ENCODE data around the gene CAP1.

Gene CAP1

DNA sequence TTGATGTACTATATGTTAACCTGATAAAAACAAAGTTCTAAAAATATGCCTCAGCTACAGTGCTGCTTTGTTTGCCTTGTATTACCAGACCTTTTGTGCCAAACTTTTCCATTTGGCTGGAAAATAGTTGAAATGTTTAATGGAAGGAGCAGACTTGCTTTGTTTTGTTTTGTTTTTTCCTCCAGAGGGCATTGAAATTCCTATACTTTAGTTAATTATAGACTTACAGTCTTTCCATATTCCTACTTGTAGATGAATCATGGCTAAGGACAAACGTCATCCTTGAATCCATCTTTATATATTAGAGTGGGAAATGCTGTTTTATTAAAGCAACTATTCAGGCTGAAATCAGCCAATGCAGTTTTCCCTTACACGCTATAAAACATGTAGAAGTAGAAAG is 6.7 kb downstream of the CAP1 start:
- Histone ChIP-seq H2BK15ac (ENCODE audit: low read depth, poor library complexity, severe bottlenecking) (no peak overlapping the region), H4K91ac (ENCODE audit: low read length) (no peak overlapping the region), H3K36me3 (ENCODE audit: control insufficient read depth in 1 of 2, insufficient read depth in 2 of 2, low read depth in 1 of 2, low read length in 2 of 2) (peaks cover 12 to 40% of the 10 kb centered on the region in 2 experiments), H3K4me3 (ENCODE audit: insufficient read depth in 1 of 2, low read depth in 1 of 2, low read length in 2 of 2) (no peak overlapping the region), H3K79me1 (replicated peaks; ENCODE audit: low read length, poor library complexity, severe bottlenecking) (no peaks in the 10 kb centered on the region), H3K27ac (ENCODE audit: low read length, poor library complexity, severe bottlenecking) (no peak overlapping the region), H3K4me1 (ENCODE audit: control insufficient read depth, insufficient read depth, low read depth, low read length) (peaks cover 15% of the 10 kb centered on the region), H2BK120ac (ENCODE audit: low read depth, low read length) (no peak overlapping the region), H2BK5ac (ENCODE audit: low read depth, low read length, poor library complexity, severe bottlenecking) (no peak overlapping the region), H3K4me2 (ENCODE audit: low read length, poor library complexity, severe bottlenecking) (no peak overlapping the region), H3K18ac (ENCODE audit: low read depth in 1 of 2, low read length in 2 of 2) (no peak overlapping the region), H3K14ac (ENCODE audit: low read length in 2 of 2) (no peak overlapping the region), H3K4ac (ENCODE audit: low read depth in 1 of 2, low read length in 2 of 2) (no peak overlapping the region), H3K27me3 (ENCODE audit: control insufficient read depth in 1 of 2, insufficient read depth in 1 of 2, low read length in 2 of 2) (no peaks in the 10 kb centered on the region), H2AFZ (ENCODE audit: low read depth, low read length) (no peak overlapping the region), H3K9ac (ENCODE audit: low read length) (no peak overlapping the region), H2AK5ac (ENCODE audit: low read length, severe bottlenecking) (no peak overlapping the region), H2BK12ac (ENCODE audit: low read length in 2 of 2) (no peak overlapping the region), H3K9me3 (ENCODE audit: control insufficient read depth, low read length) (no peaks in the 10 kb centered on the region), H3K23ac (ENCODE audit: low read length in 2 of 2) (no peak overlapping the region), H4K8ac (ENCODE audit: low read length) (no peak overlapping the region)
- no peak for DNase-seq
- WGBS, result 100% methylated on average over 1 of the region's 2 CpGs

DNA sequence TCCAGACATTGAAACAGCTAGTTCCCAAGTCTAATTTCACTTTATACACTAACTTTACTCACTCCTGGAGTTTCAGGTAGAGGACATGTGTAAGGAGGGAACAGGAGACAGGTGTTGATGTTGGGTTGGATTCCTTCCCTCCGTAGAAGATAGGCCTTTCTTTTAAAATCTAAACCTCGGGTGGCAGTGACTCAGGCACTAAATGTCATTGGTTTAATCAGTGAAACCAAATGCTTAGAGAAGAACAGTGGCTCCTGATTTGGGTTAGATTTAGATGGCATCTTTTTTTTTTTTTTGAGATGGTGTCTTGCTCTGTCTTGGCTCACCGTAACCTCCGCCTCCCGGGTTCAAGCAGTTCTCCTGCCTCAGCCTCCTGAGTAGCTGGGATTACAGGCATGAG is 7.2 kb downstream of the CAP1 start:
- H3K36me3 ChIP-seq (ENCODE audit: control insufficient read depth in 1 of 2, insufficient read depth in 2 of 2, low read depth in 1 of 2, low read length in 2 of 2), result peaks cover 12 to 35% of the 10 kb centered on the region in 2 experiments
- H2AFZ ChIP-seq (ENCODE audit: low read depth, low read length), result no peak overlapping the region
- H3K9ac ChIP-seq (ENCODE audit: low read length), result no peak overlapping the region
- H3K4me2 ChIP-seq (ENCODE audit: low read length, poor library complexity, severe bottlenecking), result no peak overlapping the region
- H3K14ac ChIP-seq (ENCODE audit: low read length in 2 of 2), result no peak overlapping the region
- no peak overlapping the region for H2BK12ac ChIP-seq (ENCODE audit: low read length in 2 of 2)
- H3K4ac ChIP-seq (ENCODE audit: low read depth in 1 of 2, low read length in 2 of 2), result no peak overlapping the region
- H2BK5ac ChIP-seq (ENCODE audit: low read depth, low read length, poor library complexity, severe bottlenecking), result no peak overlapping the region
- no peak overlapping the region for H3K4me3 ChIP-seq (ENCODE audit: insufficient read depth in 1 of 2, low read depth in 1 of 2, low read length in 2 of 2)
- H2BK120ac ChIP-seq (ENCODE audit: low read depth, low read length), result no peak overlapping the region
- no peak overlapping the region for H3K27ac ChIP-seq (ENCODE audit: low read length, poor library complexity, severe bottlenecking)
- H4K8ac ChIP-seq (ENCODE audit: low read length), result no peak overlapping the region
- H2BK15ac ChIP-seq (ENCODE audit: low read depth, poor library complexity, severe bottlenecking), result no peak overlapping the region
- H3K79me1 ChIP-seq (replicated peaks; ENCODE audit: low read length, poor library complexity, severe bottlenecking), result no peaks in the 10 kb centered on the region
- H3K9me3 ChIP-seq (ENCODE audit: control insufficient read depth, low read length), result no peaks in the 10 kb centered on the region
- no peak for DNase-seq
- H2AK5ac ChIP-seq (ENCODE audit: low read length, severe bottlenecking), result no peak overlapping the region
- WGBS, result 93% methylated on average over 5 of the region's 5 CpGs
- H3K27me3 ChIP-seq (ENCODE audit: control insufficient read depth in 1 of 2, insufficient read depth in 1 of 2, low read length in 2 of 2), result no peaks in the 10 kb centered on the region
- no peak overlapping the region for H3K23ac ChIP-seq (ENCODE audit: low read length in 2 of 2)
- no peak overlapping the region for H4K91ac ChIP-seq (ENCODE audit: low read length)
- H3K4me1 ChIP-seq (ENCODE audit: control insufficient read depth, insufficient read depth, low read depth, low read length), result peaks cover 15% of the 10 kb centered on the region
- H3K18ac ChIP-seq (ENCODE audit: low read depth in 1 of 2, low read length in 2 of 2), result no peak overlapping the region

DNA sequence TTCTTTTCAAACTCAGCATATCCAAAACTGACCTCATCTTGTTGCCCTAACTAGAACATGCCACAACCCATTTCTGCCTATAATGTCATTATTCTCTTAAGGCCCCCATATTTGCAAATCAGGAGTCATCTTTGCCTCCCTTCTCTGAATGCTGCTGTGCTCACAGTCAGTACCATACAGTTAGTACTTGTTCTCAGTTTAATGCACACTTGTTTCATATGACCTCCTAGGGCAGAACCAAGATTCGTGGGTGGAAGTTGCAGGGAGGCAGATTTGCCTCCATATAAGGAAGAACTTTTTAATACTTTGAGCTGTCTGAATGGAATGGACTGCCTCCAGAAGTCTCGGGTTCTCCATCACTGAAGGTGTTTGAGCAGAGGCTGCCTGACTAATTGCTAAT is 9.2 kb downstream of the CAP1 start:
- Histone ChIP-seq H3K23ac (ENCODE audit: low read length in 2 of 2) (no peak overlapping the region), H3K4me1 (ENCODE audit: control insufficient read depth, insufficient read depth, low read depth, low read length) (peaks cover 11% of the 10 kb centered on the region), H4K91ac (ENCODE audit: low read length) (no peak overlapping the region), H3K79me1 (replicated peaks; ENCODE audit: low read length, poor library complexity, severe bottlenecking) (no peaks in the 10 kb centered on the region), H3K18ac (ENCODE audit: low read depth in 1 of 2, low read length in 2 of 2) (no peak overlapping the region), H3K9ac (ENCODE audit: low read length) (peak overlapping the region; percentile 14), H3K14ac (ENCODE audit: low read length in 2 of 2) (no peak overlapping the region), H2BK12ac (ENCODE audit: low read length in 2 of 2) (no peak overlapping the region), H2BK120ac (ENCODE audit: low read depth, low read length) (no peak overlapping the region), H2BK5ac (ENCODE audit: low read depth, low read length, poor library complexity, severe bottlenecking) (no peak overlapping the region), H2AFZ (ENCODE audit: low read depth, low read length) (no peak overlapping the region), H3K9me3 (ENCODE audit: control insufficient read depth, low read length) (no peaks in the 10 kb centered on the region), H3K4me2 (ENCODE audit: low read length, poor library complexity, severe bottlenecking) (no peak overlapping the region), H3K4ac (ENCODE audit: low read depth in 1 of 2, low read length in 2 of 2) (no peak overlapping the region), H3K27me3 (ENCODE audit: control insufficient read depth in 1 of 2, insufficient read depth in 1 of 2, low read length in 2 of 2) (no peaks in the 10 kb centered on the region), H3K27ac (ENCODE audit: low read length, poor library complexity, severe bottlenecking) (peak overlapping the region; percentile 58), H3K36me3 (ENCODE audit: control insufficient read depth in 1 of 2, insufficient read depth in 2 of 2, low read depth in 1 of 2, low read length in 2 of 2) (peaks cover 10 to 38% of the 10 kb centered on the region in 2 experiments), H4K8ac (ENCODE audit: low read length) (no peak overlapping the region), H2AK5ac (ENCODE audit: low read length, severe bottlenecking) (no peak overlapping the region), H3K4me3 (ENCODE audit: insufficient read depth in 1 of 2, low read depth in 1 of 2, low read length in 2 of 2) (no peak overlapping the region), H2BK15ac (ENCODE audit: low read depth, poor library complexity, severe bottlenecking) (no peak overlapping the region)
- DNase-seq, result no peak
- 52% methylated on average over 2 of the region's 2 CpGs for WGBS

DNA sequence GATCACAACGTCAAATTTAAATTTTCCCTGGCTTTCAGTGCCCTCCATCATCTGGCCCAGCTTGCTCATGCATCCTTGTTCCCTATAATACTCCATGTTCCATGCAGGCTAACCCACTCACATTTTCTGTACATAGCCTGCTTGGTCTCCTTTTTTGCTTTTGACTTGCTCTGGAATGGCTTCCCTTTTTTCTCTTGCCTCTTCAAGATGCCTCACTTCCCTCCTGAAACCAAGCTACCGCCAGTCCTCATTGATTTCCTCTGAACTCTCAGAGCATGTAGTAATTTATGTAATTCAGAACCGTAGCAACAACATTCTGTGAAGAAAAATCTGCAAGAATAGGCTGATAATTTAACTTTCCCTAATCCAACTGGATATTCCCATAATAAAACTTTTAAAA is 10.3 kb downstream of the CAP1 start:
- Histone ChIP-seq H3K14ac (ENCODE audit: low read length in 2 of 2) (no peak overlapping the region), H3K27me3 (ENCODE audit: control insufficient read depth in 1 of 2, insufficient read depth in 1 of 2, low read length in 2 of 2) (no peaks in the 10 kb centered on the region), H3K18ac (ENCODE audit: low read depth in 1 of 2, low read length in 2 of 2) (no peak overlapping the region), H2AK5ac (ENCODE audit: low read length, severe bottlenecking) (peak overlapping the region; percentile 35), H3K9me3 (ENCODE audit: control insufficient read depth, low read length) (no peaks in the 10 kb centered on the region), H2AFZ (ENCODE audit: low read depth, low read length) (no peak overlapping the region), H3K23ac (ENCODE audit: low read length in 2 of 2) (no peak overlapping the region), H3K4me1 (ENCODE audit: control insufficient read depth, insufficient read depth, low read depth, low read length) (peaks cover 6% of the 10 kb centered on the region), H2BK12ac (ENCODE audit: low read length in 2 of 2) (no peak overlapping the region), H2BK120ac (ENCODE audit: low read depth, low read length) (no peak overlapping the region), H2BK5ac (ENCODE audit: low read depth, low read length, poor library complexity, severe bottlenecking) (no peak overlapping the region), H3K36me3 (ENCODE audit: control insufficient read depth in 1 of 2, insufficient read depth in 2 of 2, low read depth in 1 of 2, low read length in 2 of 2) (peaks cover 6 to 35% of the 10 kb centered on the region in 2 experiments), H3K4me2 (ENCODE audit: low read length, poor library complexity, severe bottlenecking) (no peak overlapping the region), H3K4me3 (ENCODE audit: insufficient read depth in 1 of 2, low read depth in 1 of 2, low read length in 2 of 2) (no peak overlapping the region), H2BK15ac (ENCODE audit: low read depth, poor library complexity, severe bottlenecking) (no peak overlapping the region), H3K79me1 (replicated peaks; ENCODE audit: low read length, poor library complexity, severe bottlenecking) (no peaks in the 10 kb centered on the region), H4K8ac (ENCODE audit: low read length) (no peak overlapping the region), H4K91ac (ENCODE audit: low read length) (no peak overlapping the region), H3K9ac (ENCODE audit: low read length) (no peak overlapping the region), H3K27ac (ENCODE audit: low read length, poor library complexity, severe bottlenecking) (peak overlapping the region; percentile 28), H3K4ac (ENCODE audit: low read depth in 1 of 2, low read length in 2 of 2) (no peak overlapping the region)
- DNase-seq, result no peak
- WGBS, result over 99% methylated on average over 2 of the region's 3 CpGs
